Measurements from ENCODE around the gene C14orf93.

- TF ChIP-seq POLR2A (IDR thresholded peaks at IDR 0.05) = no peak
- TF ChIP-seq CTCF (IDR thresholded peaks at IDR 0.05) = no peak
Measured at GRCh38 chr14:23053426-23053825, 43.5 kb upstream of the C14orf93 start.

Measured in uterus (tissue), 2 donors.